Effector memory CD8-positive, alpha-beta T cell (primary cell): Measurements from ENCODE around the gene KRTAP10-6.
"Not testable (repeated sequence)": the region's sequence is repeated elsewhere in the genome, so short reads cannot be mapped to it uniquely, and the experiment has no call there.

Experiments used
- ATAC-seq: fragments of 150-1000 bp; cut with Tn5 transposase; replicated peaks from 2 replicates; pipeline ENCODE4 v1.10.0; 2021; ENCODE audit warnings: mild to moderate bottlenecking, moderate library complexity
- DNase-seq, 3 experiments: peaks; one replicate each; pipeline ENCODE4 v3.0.0; 2021
- H3K27ac Mint-ChIP-seq, 2 donors: one replicate each; pipeline ENCODE4 v1.8.0; 2022; ENCODE audit warnings: mild to moderate bottlenecking in 2 of 2, mixed read lengths in 2 of 2, moderate library complexity in 2 of 2
- H3K27me3 Mint-ChIP-seq, 2 donors: one replicate each; pipeline ENCODE4 v1.8.0; 2022; ENCODE audit warnings: mixed read lengths in 2 of 2
- H3K36me3 Mint-ChIP-seq: one replicate; pipeline ENCODE4 v1.8.0; 2022; ENCODE audit warnings: mild to moderate bottlenecking, moderate library complexity, mixed read lengths; ENCODE audit not compliant: insufficient read depth
- H3K4me1 Mint-ChIP-seq, 2 donors: one replicate each; pipeline ENCODE4 v1.8.0; 2022; ENCODE audit warnings: low read depth in 2 of 2, mixed read lengths in 2 of 2
- H3K4me3 Mint-ChIP-seq, 2 donors: one replicate each; pipeline ENCODE4 v1.8.0; 2022; ENCODE audit warnings: mild to moderate bottlenecking in 2 of 2, mixed read lengths in 2 of 2, moderate library complexity in 2 of 2
- H3K9me3 Mint-ChIP-seq, 2 donors: one replicate each; pipeline ENCODE4 v1.8.0; 2022; ENCODE audit warnings: mixed read lengths in 2 of 2

The KRTAP10-6 gene

DNA sequence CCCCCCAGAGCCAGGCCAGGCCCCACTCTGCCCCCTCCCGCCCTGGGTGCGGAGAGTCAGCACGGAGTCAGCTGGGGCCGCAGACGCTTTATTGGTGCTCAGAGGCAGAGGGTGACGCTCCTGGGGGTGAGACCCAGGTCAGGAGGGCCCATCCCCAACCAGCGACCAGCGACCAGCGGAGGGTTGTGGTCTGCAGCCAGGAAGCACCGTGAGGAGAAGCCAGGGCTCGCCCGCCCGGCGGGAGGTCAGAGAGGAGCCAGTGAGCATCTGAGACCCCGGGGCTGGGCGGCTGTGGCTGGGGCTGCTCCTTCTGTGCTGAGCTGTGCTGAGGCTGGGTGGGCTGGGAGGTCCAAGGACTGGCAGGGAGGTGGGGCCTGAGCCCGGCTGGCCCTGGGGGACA, 42.0 kb downstream of the KRTAP10-6 start:
- not testable (repeated sequence) for H3K4me3 Mint-ChIP-seq, DNase-seq, H3K36me3 Mint-ChIP-seq, H3K27ac Mint-ChIP-seq, ATAC-seq
- Mint-ChIP-seq H3K27me3 (peaks cover 0 to 30% of the 10 kb centered on the region in 2 donors), H3K4me1 (peaks cover 21 to 25% of the 10 kb centered on the region in 2 donors), H3K9me3 (peaks cover 7 to 11% of the 10 kb centered on the region in 2 donors)

DNA sequence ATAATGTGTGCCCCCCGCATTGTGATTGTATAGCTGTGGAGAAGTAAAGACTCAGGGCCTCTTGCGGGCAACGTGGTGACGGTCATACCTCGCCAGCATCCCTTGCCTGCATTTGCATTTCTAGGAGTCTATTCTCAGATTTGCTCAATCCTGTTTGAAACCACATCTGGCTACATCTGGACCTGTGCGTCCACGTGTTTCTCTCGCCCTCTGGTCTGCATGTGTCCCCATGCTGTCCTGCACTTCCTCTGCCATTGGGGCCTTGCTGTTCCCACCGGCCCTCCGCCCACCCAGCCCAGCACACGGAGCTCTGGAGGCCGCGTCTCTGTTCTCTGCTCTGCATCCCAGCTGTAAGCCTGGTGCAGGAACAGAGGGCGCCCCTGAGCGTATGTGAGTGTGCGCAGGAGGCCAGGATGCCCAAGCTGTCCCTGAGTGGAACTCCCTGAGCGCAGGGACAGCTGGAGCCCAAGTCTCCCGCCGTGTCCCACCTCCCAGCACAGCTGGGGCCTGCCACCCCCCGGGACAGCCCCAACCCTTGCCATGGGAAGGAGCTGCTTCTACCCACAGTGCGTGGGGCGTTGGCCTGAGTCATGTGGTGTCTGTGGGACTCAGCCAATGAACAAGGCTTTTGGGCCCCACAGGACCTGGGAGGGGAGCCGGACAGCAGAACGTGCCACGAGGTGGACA, 42.6 kb downstream of the KRTAP10-6 start:
- no peak for ATAC-seq
- H3K4me1 Mint-ChIP-seq: peaks cover 21 to 25% of the 10 kb centered on the region in 2 donors
- peaks cover 7 to 11% of the 10 kb centered on the region in 2 donors for H3K9me3 Mint-ChIP-seq
- no peak overlapping the region for H3K27ac Mint-ChIP-seq
- H3K27me3 Mint-ChIP-seq: peaks cover 0 to 27% of the 10 kb centered on the region in 2 donors
- no peak for DNase-seq
- H3K36me3 Mint-ChIP-seq: no peaks in the 10 kb centered on the region
- H3K4me3 Mint-ChIP-seq: no peak overlapping the region

DNA sequence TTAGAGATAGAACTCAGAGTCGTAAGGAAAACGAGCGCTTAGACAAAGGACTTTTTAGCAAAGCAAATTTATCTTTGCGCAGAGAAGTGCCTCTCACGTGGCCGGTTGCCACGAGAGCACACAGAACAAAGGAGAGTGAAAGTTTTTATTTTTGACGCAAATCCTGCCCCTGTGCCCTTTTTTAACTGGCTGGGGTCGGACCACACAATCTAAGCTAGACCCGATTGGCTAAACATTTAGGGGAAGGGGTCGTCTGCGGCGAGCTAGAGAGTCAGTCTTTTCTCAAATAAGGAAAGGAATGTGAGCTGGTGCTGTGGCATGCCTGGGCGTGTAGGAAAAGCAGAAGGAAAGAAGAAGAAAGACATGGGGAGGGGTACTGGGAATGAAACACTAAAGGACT, 43.4 kb downstream of the KRTAP10-6 start:
- H3K27ac Mint-ChIP-seq: no peak overlapping the region
- H3K36me3 Mint-ChIP-seq: no peaks in the 10 kb centered on the region
- peaks cover 7 to 11% of the 10 kb centered on the region in 2 donors for H3K9me3 Mint-ChIP-seq
- DNase-seq (no peak), ATAC-seq (no peak)
- H3K4me1 Mint-ChIP-seq: peaks cover 21 to 25% of the 10 kb centered on the region in 2 donors
- no peak overlapping the region for H3K4me3 Mint-ChIP-seq
- peaks cover 0 to 19% of the 10 kb centered on the region in 2 donors for H3K27me3 Mint-ChIP-seq

DNA sequence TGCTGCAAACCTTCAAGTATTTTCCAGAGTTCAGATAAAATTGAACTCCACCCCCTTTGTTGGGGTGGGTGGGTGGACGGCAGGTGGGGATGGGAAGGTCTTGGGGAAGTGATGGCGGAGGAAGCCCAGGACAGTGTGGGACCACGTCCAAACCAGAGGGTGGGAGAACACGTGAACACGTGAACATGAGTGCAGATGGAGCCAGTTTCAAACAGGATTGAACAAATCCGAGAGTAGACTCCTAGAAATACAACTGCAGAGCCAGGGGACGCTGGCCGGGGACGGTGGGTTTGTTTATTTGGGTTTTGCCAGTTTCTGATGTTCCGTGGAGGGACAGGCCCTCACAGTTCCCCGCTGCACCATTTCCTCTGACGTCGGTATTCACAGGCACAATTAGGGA, 43.9 kb downstream of the KRTAP10-6 start:
- H3K27ac Mint-ChIP-seq: peak overlapping the region in 1 of 2 donors; percentile 70
- DNase-seq: no peak
- H3K4me1 Mint-ChIP-seq: peaks cover 21 to 25% of the 10 kb centered on the region in 2 donors
- peaks cover 0 to 14% of the 10 kb centered on the region in 2 donors for H3K27me3 Mint-ChIP-seq
- H3K9me3 Mint-ChIP-seq: peaks cover 7 to 11% of the 10 kb centered on the region in 2 donors
- peak overlapping the region in 1 of 2 donors; percentile 84 for H3K4me3 Mint-ChIP-seq
- no peaks in the 10 kb centered on the region for H3K36me3 Mint-ChIP-seq
- ATAC-seq: no peak

DNA sequence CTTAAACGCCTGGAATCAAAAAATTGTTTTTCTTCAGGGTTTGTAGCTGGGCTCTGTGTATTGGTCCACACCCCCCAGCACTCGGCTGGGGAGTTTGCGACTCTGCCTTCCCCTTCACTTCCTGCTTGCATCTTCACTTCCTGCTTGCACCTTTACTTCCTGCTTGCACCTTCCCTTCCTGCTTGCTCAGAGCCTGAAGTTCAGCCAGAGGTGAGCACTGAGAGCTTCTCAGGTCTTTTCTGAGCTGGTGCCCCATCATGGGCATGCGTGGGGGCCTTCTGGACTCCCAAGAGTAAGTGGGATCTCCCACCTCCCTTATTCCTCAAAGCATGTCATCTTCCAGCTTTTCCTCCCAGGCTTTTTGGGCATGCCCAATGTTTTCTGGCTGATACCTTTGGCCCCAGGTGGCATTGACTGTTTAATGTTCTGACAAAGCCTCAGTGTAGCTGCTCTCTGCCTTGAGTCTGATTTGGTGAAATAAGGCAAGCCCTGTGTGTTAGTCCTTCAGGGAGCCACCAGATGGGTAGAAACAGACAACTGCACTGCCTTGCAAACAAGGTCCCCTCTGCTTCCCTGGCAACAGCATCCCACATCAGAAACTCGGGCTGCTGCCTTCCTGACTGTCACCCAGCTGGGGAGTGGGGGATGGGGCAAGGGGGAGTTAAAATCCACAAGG, 44.5 kb downstream of the KRTAP10-6 start:
- Mint-ChIP-seq H3K4me3 (peak overlapping the region; percentile 79 to 84), H3K9me3 (peaks cover 7 to 11% of the 10 kb centered on the region in 2 donors), H3K36me3 (no peaks in the 10 kb centered on the region), H3K27me3 (peaks cover 0 to 8% of the 10 kb centered on the region in 2 donors), H3K27ac (peak overlapping the region; percentile 70 to 99), H3K4me1 (peaks cover 21 to 25% of the 10 kb centered on the region in 2 donors)
- ATAC-seq (peak; percentile 92), DNase-seq (peak; percentile 14 to 17 (median 16))

DNA sequence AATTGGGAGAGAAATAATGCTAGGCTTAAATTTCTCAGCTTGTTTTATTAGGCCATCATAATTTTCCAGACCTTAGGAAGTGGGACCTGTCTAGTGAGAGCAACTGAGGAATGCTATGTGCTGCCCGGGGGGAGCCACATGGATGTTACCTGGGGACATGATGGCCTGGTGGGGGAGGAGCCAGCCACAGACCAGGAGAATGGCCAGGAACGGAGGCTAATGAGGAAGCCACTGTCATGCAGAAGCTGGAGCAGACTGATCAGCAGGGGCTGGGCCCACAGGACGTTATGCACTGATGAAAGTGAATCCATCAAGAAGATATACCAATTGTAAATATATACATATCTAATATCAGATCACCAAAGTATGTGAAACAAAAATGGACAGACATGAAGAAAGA, 47.7 kb downstream of the KRTAP10-6 start:
- no peak overlapping the region for H3K4me3 Mint-ChIP-seq
- ATAC-seq (no peak), DNase-seq (no peak)
- H3K36me3 Mint-ChIP-seq: no peaks in the 10 kb centered on the region
- peaks cover 7 to 11% of the 10 kb centered on the region in 2 donors for H3K9me3 Mint-ChIP-seq
- peaks cover 0 to 4% of the 10 kb centered on the region in 2 donors for H3K27me3 Mint-ChIP-seq
- H3K4me1 Mint-ChIP-seq: peaks cover 19 to 21% of the 10 kb centered on the region in 2 donors
- no peak overlapping the region for H3K27ac Mint-ChIP-seq

DNA sequence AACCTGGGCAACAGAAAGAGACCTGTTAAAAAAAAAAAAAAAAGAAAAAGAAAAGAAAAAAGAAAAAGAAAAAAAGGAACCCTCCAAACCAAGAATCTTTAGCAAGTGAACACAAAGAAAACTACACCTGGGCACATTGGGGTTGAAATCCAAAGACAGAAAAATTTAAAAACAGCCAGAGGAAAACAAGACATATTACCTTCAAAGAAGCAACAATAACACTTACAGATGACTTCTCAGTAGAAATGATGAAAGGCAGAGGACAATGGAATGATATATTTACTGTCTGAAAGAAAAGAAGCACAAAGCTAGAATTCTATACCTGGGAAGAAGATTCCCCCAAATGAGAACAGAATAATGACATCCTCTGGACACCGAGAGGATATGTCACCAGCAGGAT, 49.6 kb downstream of the KRTAP10-6 start:
- H3K36me3 Mint-ChIP-seq: no peaks in the 10 kb centered on the region
- no peak overlapping the region for H3K4me3 Mint-ChIP-seq
- H3K27ac Mint-ChIP-seq: no peak overlapping the region
- peaks cover 7 to 23% of the 10 kb centered on the region in 2 donors for H3K27me3 Mint-ChIP-seq
- DNase-seq (no peak), ATAC-seq (no peak)
- H3K9me3 Mint-ChIP-seq: peaks cover 7 to 11% of the 10 kb centered on the region in 2 donors
- H3K4me1 Mint-ChIP-seq: peaks cover 8 to 11% of the 10 kb centered on the region in 2 donors
